H9 (cell line): ENCODE measurements around the gene FMN1. TPM values are rescaled to one million over a fixed set of nuclear protein-coding genes. Genes with fewer than 3 reads are reported as not detected.

Experiments
- DNase-seq: peaks from one replicate; pipeline ENCODE4 v3.0.0-alpha.2; 2017
- H2AFZ ChIP-seq: one replicate; pipeline ENCODE4 v1.6.1; 2013; ENCODE audit warnings: mild to moderate bottlenecking, low read length, control low read depth, moderate library complexity
- H2AK5ac ChIP-seq: 2 replicates; pipeline ENCODE4 v1.6.1; 2013; ENCODE audit warnings: low read length, control low read depth, mixed read lengths; ENCODE audit not compliant: insufficient read length
- H2BK120ac ChIP-seq: one replicate; pipeline ENCODE4 v1.6.1; 2013; ENCODE audit warnings: low read depth, mild to moderate bottlenecking, low read length, control low read depth, inconsistent platforms; ENCODE audit not compliant: poor library complexity, severe bottlenecking
- H2BK12ac ChIP-seq: 2 replicates; pipeline ENCODE4 v1.6.1; 2013; ENCODE audit warnings: low read length, control low read depth, mixed read lengths, low read depth; ENCODE audit not compliant: insufficient read length
- H2BK15ac ChIP-seq: 2 replicates; pipeline ENCODE4 v1.6.1; 2013; ENCODE audit warnings: low read depth, low read length, control low read depth
- H2BK20ac ChIP-seq: one replicate; pipeline ENCODE4 v1.6.1; 2013; ENCODE audit warnings: low read depth, mild to moderate bottlenecking, low read length, control low read depth, inconsistent platforms; ENCODE audit not compliant: poor library complexity, severe bottlenecking
- H2BK5ac ChIP-seq: 2 replicates; pipeline ENCODE4 v1.6.1; 2013; ENCODE audit warnings: low read length, control low read depth, mixed read lengths; ENCODE audit not compliant: insufficient read length
- H3K14ac ChIP-seq: 2 replicates; pipeline ENCODE4 v1.6.1; 2013; ENCODE audit warnings: low read length, control low read depth; ENCODE audit not compliant: insufficient read depth
- H3K18ac ChIP-seq: 2 replicates; pipeline ENCODE4 v1.6.1; 2013; ENCODE audit warnings: low read depth, mild to moderate bottlenecking, mixed read lengths, low read length, control low read depth; ENCODE audit not compliant: insufficient read length
- H3K23ac ChIP-seq: 2 replicates; pipeline ENCODE4 v1.6.1; 2013; ENCODE audit warnings: low read length, control low read depth, mixed read lengths, low read depth; ENCODE audit not compliant: insufficient read length
- H3K23me2 ChIP-seq: 2 replicates; pipeline ENCODE4 v1.6.1; 2013; ENCODE audit warnings: low read depth, mild to moderate bottlenecking, mixed read lengths, low read length, control low read depth; ENCODE audit not compliant: insufficient read length, poor library complexity, severe bottlenecking
- H3K27ac ChIP-seq: 2 replicates; pipeline ENCODE4 v1.5.1; 2013; ENCODE audit warnings: low read length, control low read depth, mixed read lengths, low read depth; ENCODE audit not compliant: insufficient read length
- H3K27me3 ChIP-seq: 2 replicates; pipeline ENCODE4 v1.6.1; 2013; ENCODE audit warnings: low read length, control low read depth, inconsistent platforms; ENCODE audit not compliant: insufficient read depth
- H3K4ac ChIP-seq: 2 replicates; pipeline ENCODE4 v1.6.1; 2013; ENCODE audit warnings: low read depth, mild to moderate bottlenecking, control low read depth, inconsistent platforms, low read length, moderate library complexity
- H3K4me1 ChIP-seq: 2 replicates; pipeline ENCODE4 v1.6.1; 2013; ENCODE audit warnings: low read length, control low read depth, inconsistent platforms; ENCODE audit not compliant: insufficient read depth
- H3K4me2 ChIP-seq: 2 replicates; pipeline ENCODE4 v1.6.1; 2013; ENCODE audit warnings: low read length, control low read depth, mixed read lengths; ENCODE audit not compliant: insufficient read length, insufficient read depth
- H3K56ac ChIP-seq: 2 replicates; pipeline ENCODE4 v1.6.1; 2013; ENCODE audit warnings: low read depth, mild to moderate bottlenecking, mixed read lengths, low read length, control low read depth; ENCODE audit not compliant: insufficient read length
- H3K79me1 ChIP-seq: 2 replicates; pipeline ENCODE4 v1.6.1; 2013; ENCODE audit warnings: low read depth, mild to moderate bottlenecking, moderate library complexity, low read length, control low read depth, inconsistent platforms; ENCODE audit not compliant: insufficient read depth, poor library complexity, severe bottlenecking
- H3K79me2 ChIP-seq: 2 replicates; pipeline ENCODE4 v1.6.1; 2013; ENCODE audit warnings: low read length, control low read depth, inconsistent platforms; ENCODE audit not compliant: insufficient read depth
- H3K9ac ChIP-seq: 2 replicates; pipeline ENCODE4 v1.6.1; 2013; ENCODE audit warnings: low read length, control low read depth, mixed read lengths; ENCODE audit not compliant: insufficient read length; ENCODE audit errors: extremely low read depth
- H3K9me3 ChIP-seq: one replicate; pipeline ENCODE4 v1.6.1; 2013; ENCODE audit warnings: low read depth, low read length, inconsistent platforms; ENCODE audit not compliant: control insufficient read depth
- H3T11ph ChIP-seq: one replicate; pipeline ENCODE4 v1.6.1; 2013; ENCODE audit warnings: mild to moderate bottlenecking, low read length, control low read depth, inconsistent platforms
- H4K20me1 ChIP-seq: one replicate; pipeline ENCODE4 v1.6.1; 2013; ENCODE audit not compliant: control insufficient read depth, insufficient read length, insufficient read depth
- H4K5ac ChIP-seq: 2 replicates; pipeline ENCODE4 v1.6.1; 2013; ENCODE audit warnings: low read depth, mild to moderate bottlenecking, mixed read lengths, low read length, control low read depth; ENCODE audit not compliant: insufficient read length
- H4K8ac ChIP-seq: replicated peaks from 2 replicates; pipeline ENCODE4 v1.6.1; 2013; ENCODE audit warnings: low read length, control low read depth, mixed read lengths, low read depth; ENCODE audit not compliant: insufficient read length
- H4K91ac ChIP-seq: 2 replicates; pipeline ENCODE4 v1.6.1; 2013; ENCODE audit warnings: low read depth, mild to moderate bottlenecking, moderate library complexity, mixed read lengths, low read length, control low read depth; ENCODE audit not compliant: insufficient read length
- H3K27ac Mint-ChIP-seq, 3 experiments: 2 replicates in 2 of 3; 3 replicates in 1 of 3; pipeline ENCODE4 v1.8.0; 2020 to 2021; ENCODE audit warnings: mixed read lengths in 3 of 3, mild to moderate bottlenecking in 1 of 3, moderate library complexity in 1 of 3
- H3K27me3 Mint-ChIP-seq: 2 replicates; pipeline ENCODE4 v1.8.0; 2021; ENCODE audit warnings: low read depth, mild to moderate bottlenecking, moderate library complexity, mixed read lengths
- H3K36me3 Mint-ChIP-seq, 3 experiments: 2 replicates in 2 of 3; 3 replicates in 1 of 3; pipeline ENCODE4 v1.8.0; 2020 to 2021; ENCODE audit warnings: low read depth in 3 of 3, mixed read lengths in 3 of 3; ENCODE audit not compliant: insufficient read depth in 1 of 3
- H3K4me1 Mint-ChIP-seq, 2 experiments: 2 replicates each; pipeline ENCODE4 v1.8.0; 2020; ENCODE audit warnings: mixed read lengths in 2 of 2
- H3K4me3 Mint-ChIP-seq, 2 experiments: 2 replicates in 1 of 2; 3 replicates in 1 of 2; pipeline ENCODE4 v1.8.0; 2020 to 2021; ENCODE audit warnings: mild to moderate bottlenecking in 2 of 2, mixed read lengths in 2 of 2, moderate library complexity in 1 of 2
- H3K9me3 Mint-ChIP-seq, 2 experiments: 2 replicates in 1 of 2; 3 replicates in 1 of 2; pipeline ENCODE4 v1.8.0; 2020; ENCODE audit warnings: mild to moderate bottlenecking in 2 of 2, mixed read lengths in 2 of 2, moderate library complexity in 1 of 2
- WGBS: extraction: QIAGEN DNeasy Blood & Tissue Kit; methylation state at CpG from one replicate; pipeline ENCODE4 v1.1.7; 2013; ENCODE audit warnings: missing lambda C conversion rate, low lambda C conversion rate, mixed read lengths; ENCODE audit not compliant: insufficient read length; ENCODE audit errors: extremely low coverage; 5-methylcytosine and 5-hydroxymethylcytosine counted together
- total RNA-seq: library from RNA; stranded (reverse); gene quantifications from 2 replicates; pipeline ENCODE4 v1.2.1, GENCODE V29; 2021
- TF ChIP-seq, protein P1 (sequence below): fragments of 200-600 bp; sonication (generic); conservative IDR thresholded peaks from 3 replicates; pipeline ENCODE4 v1.8.0; 2021; ENCODE audit warnings: antibody characterized with exemption, mild to moderate bottlenecking

The FMN1 gene
- total RNA-seq, 1 experiment from 2014 or later, result 1.9 TPM

DNA sequence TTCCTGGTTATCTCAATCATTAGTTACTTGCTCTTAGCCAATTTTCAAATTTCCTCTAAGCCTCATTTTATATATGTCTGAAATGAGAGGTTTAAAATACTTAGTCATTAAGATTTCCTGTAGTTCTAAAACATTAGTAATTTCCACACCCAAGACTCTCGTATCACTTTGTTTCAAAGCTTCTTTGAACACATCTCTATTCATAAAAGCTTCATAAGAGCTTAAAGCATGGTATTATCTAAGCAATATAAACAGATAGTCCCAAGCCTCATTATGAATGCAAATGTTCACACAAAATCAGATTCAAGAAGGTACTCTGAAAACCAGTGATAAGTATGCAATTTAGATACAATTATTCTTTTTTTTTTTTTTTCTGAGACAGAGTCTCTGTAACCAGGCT is 217.0 kb downstream of the FMN1 start:
- H3K4ac ChIP-seq, result no peak overlapping the region
- no peaks in the 10 kb centered on the region for H3K4me1 ChIP-seq
- no peak overlapping the region for H4K5ac ChIP-seq
- no peak overlapping the region for H2BK5ac ChIP-seq
- H3K27me3 ChIP-seq, result no peaks in the 10 kb centered on the region
- no peak overlapping the region for H2BK15ac ChIP-seq
- H4K20me1 ChIP-seq, result no peaks in the 10 kb centered on the region
- no peaks in the 10 kb centered on the region for H3K23me2 ChIP-seq
- Mint-ChIP-seq H3K27ac (no peak overlapping the region), H3K4me1 (peaks cover 7 to 9% of the 10 kb centered on the region in 2 experiments), H3K9me3 (no peaks in the 10 kb centered on the region), H3K36me3 (no peaks in the 10 kb centered on the region), H3K4me3 (no peak overlapping the region), H3K27me3 (no peaks in the 10 kb centered on the region)
- no peak overlapping the region for H2BK20ac ChIP-seq
- H4K8ac ChIP-seq, result no peak overlapping the region
- no peak overlapping the region for H3K18ac ChIP-seq
- H3K4me2 ChIP-seq, result no peak overlapping the region
- H3K56ac ChIP-seq, result no peak overlapping the region
- no peak overlapping the region for H2BK120ac ChIP-seq
- no peaks in the 10 kb centered on the region for H3K9me3 ChIP-seq
- no CpG with 5 or more reads among the region's 1 CpG for WGBS
- no peak overlapping the region for H3K14ac ChIP-seq
- H2AFZ ChIP-seq, result no peak overlapping the region
- TF ChIP-seq, protein P1, sequence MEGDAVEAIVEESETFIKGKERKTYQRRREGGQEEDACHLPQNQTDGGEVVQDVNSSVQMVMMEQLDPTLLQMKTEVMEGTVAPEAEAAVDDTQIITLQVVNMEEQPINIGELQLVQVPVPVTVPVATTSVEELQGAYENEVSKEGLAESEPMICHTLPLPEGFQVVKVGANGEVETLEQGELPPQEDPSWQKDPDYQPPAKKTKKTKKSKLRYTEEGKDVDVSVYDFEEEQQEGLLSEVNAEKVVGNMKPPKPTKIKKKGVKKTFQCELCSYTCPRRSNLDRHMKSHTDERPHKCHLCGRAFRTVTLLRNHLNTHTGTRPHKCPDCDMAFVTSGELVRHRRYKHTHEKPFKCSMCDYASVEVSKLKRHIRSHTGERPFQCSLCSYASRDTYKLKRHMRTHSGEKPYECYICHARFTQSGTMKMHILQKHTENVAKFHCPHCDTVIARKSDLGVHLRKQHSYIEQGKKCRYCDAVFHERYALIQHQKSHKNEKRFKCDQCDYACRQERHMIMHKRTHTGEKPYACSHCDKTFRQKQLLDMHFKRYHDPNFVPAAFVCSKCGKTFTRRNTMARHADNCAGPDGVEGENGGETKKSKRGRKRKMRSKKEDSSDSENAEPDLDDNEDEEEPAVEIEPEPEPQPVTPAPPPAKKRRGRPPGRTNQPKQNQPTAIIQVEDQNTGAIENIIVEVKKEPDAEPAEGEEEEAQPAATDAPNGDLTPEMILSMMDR, result no peak
- H3K79me1 ChIP-seq, result no peaks in the 10 kb centered on the region
- DNase-seq, result no peak
- no peak overlapping the region for H3K27ac ChIP-seq
- H3T11ph ChIP-seq, result no peak overlapping the region
- no peaks in the 10 kb centered on the region for H3K79me2 ChIP-seq
- H3K9ac ChIP-seq, result no peak overlapping the region
- H3K23ac ChIP-seq, result no peak overlapping the region
- no peak overlapping the region for H4K91ac ChIP-seq
- no peak overlapping the region for H2BK12ac ChIP-seq
- H2AK5ac ChIP-seq, result no peak overlapping the region
